ENCODE measurements around the gene MYOM1.

Gene MYOM1

GRCh38 chr18:3114451-3114850 is 105.3 kb downstream of the MYOM1 start:
- DNase-seq = no peak

GRCh38 chr18:3114026-3114425 is 105.7 kb downstream of the MYOM1 start:
- DNase-seq = no peak

- no peak for DNase-seq
Observed at GRCh38 chr18:3111523-3112240, 108.1 kb downstream of the MYOM1 start.

GRCh38 chr18:3110034-3110752 is 109.6 kb downstream of the MYOM1 start:
- no peak for DNase-seq

GRCh38 chr18:3107740-3108151 is 112.0 kb downstream of the MYOM1 start:
- DNase-seq = no peak

- no peak for DNase-seq
Observed at GRCh38 chr18:3104190-3105054, 115.3 kb downstream of the MYOM1 start.

- no peak for DNase-seq
Observed at GRCh38 chr18:3103576-3103975, 116.2 kb downstream of the MYOM1 start.

GRCh38 chr18:3102983-3103382 is 116.8 kb downstream of the MYOM1 start:
- no peak for DNase-seq

GRCh38 chr18:3100498-3101132 is 119.2 kb downstream of the MYOM1 start:
- DNase-seq = no peak

GRCh38 chr18:3099327-3099726 is 120.4 kb downstream of the MYOM1 start:
- no peak for DNase-seq

GRCh38 chr18:3097082-3097481 is 122.7 kb downstream of the MYOM1 start:
- DNase-seq = peak; percentile 45

- no peak for DNase-seq
Observed at GRCh38 chr18:3095921-3096320, 123.8 kb downstream of the MYOM1 start.

GRCh38 chr18:3094338-3094684 is 125.5 kb downstream of the MYOM1 start:
- DNase-seq = no peak

GRCh38 chr18:3093624-3094337 is 126.0 kb downstream of the MYOM1 start:
- DNase-seq = no peak

- no peak for DNase-seq
Observed at GRCh38 chr18:3092727-3093126, 127.0 kb downstream of the MYOM1 start.

- no peak for DNase-seq
Observed at GRCh38 chr18:3089579-3089978, 130.2 kb downstream of the MYOM1 start.

GRCh38 chr18:3088449-3088848 is 131.3 kb downstream of the MYOM1 start:
- DNase-seq = no peak

GRCh38 chr18:3086871-3087270 is 132.9 kb downstream of the MYOM1 start:
- no peak for DNase-seq

GRCh38 chr18:3085612-3086011 is 134.2 kb downstream of the MYOM1 start:
- no peak for DNase-seq

GRCh38 chr18:3084206-3084605 is 135.6 kb downstream of the MYOM1 start:
- DNase-seq = no peak

GRCh38 chr18:3083766-3084165 is 136.0 kb downstream of the MYOM1 start:
- no peak for DNase-seq

GRCh38 chr18:3081584-3081991 is 138.2 kb downstream of the MYOM1 start:
- no peak for DNase-seq

- no peak for DNase-seq
Observed at GRCh38 chr18:3079653-3080052, 140.1 kb downstream of the MYOM1 start.
